Measurements from ENCODE around the gene SRPRB.

The SRPRB gene

GRCh38 chr3:133849346-133849745 is 43.7 kb downstream of the SRPRB start:
- no peak for DNase-seq

DNA sequence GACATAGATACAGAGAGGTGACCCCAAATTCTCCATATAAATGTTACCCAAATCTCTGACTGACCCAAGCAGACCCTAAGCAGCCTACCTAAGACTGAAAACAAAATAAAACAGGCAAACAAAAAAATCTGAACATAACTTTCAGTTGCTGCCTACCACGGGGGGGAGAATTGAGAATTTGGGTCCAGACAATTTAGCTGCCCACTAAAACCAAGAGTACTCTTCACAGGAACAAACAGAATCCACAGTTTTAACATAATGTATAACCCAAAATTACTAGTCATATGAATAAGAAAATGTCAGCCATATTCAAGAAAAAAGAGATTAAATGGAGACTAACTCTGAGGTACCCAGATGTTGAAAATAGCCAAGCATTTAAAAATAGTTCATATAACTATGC is 44.4 kb downstream of the SRPRB start:
- no peak for DNase-seq

GRCh38 chr3:133851266-133851906 is 45.8 kb downstream of the SRPRB start:
- DNase-seq = no peak

GRCh38 chr3:133851931-133852330 is 46.3 kb downstream of the SRPRB start:
- DNase-seq = no peak

- DNase-seq = no peak
Measured at GRCh38 chr3:133853063-133853924, 47.7 kb downstream of the SRPRB start.

GRCh38 chr3:133853925-133854227 is 48.3 kb downstream of the SRPRB start:
- no peak for DNase-seq

DNA sequence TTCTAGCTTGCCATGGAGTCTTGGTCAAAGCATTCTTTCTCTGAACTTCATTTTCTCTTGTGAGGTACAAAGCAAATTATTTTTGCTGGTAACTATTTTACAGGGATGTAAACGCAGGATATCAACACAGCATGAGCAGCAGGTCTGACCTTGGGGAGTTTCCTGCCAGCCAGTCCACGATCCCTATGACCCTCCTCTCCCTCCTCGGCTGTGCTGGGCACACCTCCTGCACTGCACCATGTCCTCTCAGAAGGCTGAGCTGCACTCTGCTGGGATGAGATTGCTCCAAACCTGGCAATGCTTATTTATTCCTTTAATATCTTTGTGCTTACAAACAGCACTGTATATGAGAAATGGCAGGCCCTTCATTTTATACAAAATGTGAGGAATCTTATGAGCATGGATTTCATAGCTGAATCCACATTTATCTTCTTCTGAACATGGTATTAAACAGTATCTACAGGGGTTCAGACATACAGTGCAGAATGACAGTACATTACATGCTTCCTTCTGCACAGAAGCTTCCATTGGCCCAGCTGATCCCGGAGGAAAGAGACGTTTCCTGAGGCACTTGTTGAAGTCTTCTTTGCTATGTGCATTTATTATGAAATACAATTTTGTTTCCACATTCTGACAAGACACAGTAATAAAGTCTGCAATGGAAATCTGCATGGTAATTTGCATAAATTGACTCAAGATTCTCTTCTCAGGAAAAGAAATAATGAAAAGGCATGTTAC is 48.8 kb downstream of the SRPRB start:
- DNase-seq = no peak

DNA sequence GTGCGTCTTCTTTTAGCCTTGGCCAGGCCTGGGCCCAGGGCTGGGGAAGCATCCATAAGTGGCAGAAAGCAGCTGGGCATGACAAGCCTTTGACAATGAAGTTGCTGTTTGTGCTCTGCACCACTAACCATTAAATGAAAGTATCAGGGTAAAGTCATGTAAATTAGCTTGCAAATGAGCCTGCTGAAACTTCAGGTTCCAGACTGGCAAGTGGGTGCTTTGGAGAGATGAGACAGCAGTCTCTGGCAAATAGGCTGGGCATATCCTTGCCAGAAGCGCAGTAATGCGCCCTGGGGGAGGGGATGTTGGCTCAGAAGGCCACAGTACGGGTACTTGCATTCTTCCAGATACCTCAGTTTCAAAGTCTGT is 49.4 kb downstream of the SRPRB start:
- no peak for DNase-seq

DNA sequence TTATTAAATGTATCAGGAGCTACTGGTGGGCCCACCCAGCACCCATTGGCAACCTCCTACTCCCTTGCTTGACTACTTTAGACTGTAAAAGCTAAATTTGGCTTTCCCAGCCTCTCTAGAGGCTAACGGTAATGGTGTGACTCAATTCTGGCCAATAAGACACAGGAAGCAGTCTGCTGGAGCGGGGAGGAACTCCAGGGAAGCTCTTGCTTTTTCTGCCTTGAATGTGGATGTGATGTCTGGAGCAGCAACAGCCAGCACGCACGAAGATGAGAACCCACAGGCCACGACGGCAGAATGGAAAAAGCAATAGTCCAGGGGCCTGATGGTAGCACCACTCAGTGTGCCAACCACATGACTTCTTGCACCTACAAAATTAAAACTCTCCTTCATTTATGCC is 50.2 kb downstream of the SRPRB start:
- no peak for DNase-seq

- DNase-seq = no peak
Measured at GRCh38 chr3:133856316-133856715, 50.7 kb downstream of the SRPRB start.

- no peak for DNase-seq
Measured at GRCh38 chr3:133857767-133858166, 52.2 kb downstream of the SRPRB start.

DNA sequence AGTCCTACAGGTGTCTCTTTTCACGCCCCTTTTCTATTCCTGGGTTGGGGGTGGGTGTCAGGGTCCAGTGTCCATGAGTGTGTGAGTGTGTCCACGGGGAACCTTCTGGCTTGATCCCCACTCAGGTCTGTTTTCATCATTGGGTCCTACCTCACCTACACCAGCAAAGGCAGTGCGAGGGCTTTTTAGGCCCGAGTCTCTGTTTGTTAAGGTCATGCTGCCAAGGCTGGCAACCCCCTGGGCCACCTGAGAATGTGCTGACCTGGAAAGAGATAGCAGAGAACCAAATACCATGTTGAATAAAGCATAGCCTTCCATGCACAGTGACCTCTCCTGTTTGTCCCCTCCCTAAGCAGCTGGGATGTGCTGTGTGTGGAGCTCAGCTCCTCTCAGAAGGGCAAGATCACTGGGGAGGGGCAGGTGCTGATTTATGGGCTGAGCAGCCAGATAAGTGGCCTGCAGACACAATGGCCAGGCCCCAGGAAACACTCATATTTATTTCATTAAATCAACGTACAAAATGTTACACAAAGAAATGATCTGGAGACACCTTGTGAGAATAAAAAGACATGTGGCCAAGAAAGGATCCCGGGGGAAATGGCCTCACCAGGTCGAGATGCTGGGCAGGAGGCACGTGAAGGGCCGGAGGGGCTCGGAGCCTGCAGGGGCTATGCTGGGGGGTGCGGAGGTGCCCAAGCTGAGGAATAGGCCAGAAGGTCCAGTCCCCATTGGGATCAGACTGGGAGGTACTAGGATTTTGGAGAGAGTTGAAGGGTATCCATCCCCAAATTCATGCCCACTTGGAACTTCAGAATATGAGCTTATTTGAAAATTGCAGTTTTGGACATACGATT is 54.0 kb downstream of the SRPRB start:
- DNase-seq = no peak

- DNase-seq = no peak
Measured at GRCh38 chr3:133860519-133860918, 54.9 kb downstream of the SRPRB start.

DNA sequence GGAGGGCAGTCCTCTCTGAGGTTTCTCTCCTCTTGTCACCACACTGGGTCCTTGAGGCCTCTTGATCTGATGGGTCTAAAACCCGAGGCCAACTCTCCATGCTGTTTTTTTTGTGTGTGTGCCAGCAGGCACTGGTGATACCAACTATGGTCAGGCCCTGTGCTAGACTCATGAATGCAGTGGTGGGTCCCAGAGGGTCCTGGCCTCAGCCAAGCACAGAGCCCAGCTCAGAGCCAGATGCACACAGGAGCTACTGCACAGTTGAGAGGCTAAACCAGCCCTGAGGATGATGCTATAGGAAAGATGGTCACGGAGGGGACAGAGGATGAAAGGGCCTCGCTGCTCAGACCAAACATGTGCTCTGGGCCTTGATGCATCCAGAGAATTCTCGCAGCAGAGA is 56.5 kb downstream of the SRPRB start:
- DNase-seq = no peak

DNA sequence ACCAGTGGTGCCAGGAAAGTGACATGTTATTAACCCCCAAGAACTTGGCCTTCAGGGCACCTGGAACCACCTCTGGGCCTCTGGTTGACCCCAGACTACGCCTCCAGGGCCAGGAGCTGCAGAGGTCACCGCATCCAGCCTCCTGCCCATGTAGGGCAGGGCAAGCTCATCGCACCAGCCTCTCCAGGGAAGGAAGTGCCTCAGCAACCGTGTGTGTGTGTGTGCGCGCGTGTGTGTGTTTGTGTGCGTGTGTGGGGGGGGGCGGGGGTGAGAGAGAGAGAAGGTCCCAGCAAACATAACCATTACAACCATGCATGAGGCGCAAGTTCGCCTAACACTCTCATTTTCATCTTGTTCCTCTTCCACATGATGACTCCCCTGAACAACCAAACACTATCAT is 58.3 kb downstream of the SRPRB start:
- no peak for DNase-seq

GRCh38 chr3:133864616-133865015 is 59.0 kb downstream of the SRPRB start:
- DNase-seq = no peak

DNA sequence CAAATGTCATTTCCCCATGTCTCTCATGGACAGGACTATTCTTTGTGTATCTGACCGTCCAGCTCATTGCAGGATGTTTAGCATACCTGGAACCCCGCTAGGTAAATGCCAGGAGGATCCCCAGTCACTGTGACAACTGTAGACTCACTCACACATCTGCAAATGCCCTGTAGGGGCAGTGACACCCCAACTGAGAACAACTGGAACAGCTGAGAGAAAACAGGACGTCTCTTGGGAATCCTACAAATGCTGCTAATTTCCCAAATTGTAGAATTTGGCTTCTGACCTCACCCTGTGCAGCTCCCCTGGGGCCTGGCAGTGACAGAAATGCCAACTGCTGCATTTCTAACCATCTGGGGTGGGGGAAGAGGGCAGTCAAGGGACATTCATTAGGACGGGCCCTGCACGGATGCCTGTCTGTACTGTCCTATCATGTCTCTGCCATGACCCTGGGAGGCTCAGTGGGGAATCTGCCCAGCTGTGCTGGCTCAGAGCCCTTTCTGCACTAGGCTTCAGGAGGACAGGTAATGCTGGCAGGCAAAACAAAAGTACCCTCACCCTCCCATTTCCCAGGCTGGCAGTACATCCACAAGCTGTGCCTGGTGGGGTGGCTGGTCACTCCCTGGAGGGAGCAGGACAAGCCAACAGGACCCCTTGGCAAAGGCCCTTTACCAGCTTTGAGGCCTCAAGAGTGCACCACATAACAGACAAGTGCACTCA is 59.7 kb downstream of the SRPRB start:
- DNase-seq = no peak

DNA sequence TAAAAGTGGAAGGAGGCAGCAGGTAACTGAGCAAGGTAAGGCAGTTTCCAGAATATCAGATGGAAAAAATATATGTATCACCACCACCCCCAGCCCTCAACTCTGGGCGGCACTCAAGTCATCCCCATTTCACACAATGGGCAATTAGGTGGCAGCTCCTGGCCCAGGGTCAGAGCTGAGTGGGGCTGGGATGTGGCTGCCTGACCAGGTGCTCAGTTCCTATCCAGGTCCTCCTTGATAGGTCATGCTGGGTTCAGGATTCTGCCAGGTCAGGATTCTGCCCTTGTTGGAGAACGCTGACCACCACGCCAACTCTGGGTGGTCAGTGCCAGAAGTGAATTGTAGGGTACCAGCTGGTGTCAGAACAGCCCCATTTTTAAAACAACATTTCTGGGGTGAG is 60.5 kb downstream of the SRPRB start:
- no peak for DNase-seq

DNA sequence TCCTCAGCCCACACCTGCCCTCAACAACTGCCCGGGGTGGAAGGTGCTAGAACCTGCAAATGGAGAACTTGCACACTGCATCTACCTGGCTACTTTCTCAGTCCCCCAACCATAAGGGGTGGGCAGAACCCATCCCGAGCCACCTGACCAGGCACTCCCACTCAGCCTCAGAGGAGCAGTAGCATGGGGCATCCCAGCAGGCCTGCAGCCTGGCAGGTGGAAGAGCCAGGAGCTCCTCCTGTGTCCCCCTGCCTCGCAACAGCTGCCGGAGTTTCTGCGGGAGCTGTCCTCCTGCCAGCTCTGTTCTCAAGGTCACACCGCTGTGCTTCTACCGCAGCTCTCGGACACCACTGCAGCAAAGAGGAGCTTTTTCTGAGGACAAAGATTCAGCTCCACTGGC is 62.6 kb downstream of the SRPRB start:
- peak; percentile 50 for DNase-seq

DNA sequence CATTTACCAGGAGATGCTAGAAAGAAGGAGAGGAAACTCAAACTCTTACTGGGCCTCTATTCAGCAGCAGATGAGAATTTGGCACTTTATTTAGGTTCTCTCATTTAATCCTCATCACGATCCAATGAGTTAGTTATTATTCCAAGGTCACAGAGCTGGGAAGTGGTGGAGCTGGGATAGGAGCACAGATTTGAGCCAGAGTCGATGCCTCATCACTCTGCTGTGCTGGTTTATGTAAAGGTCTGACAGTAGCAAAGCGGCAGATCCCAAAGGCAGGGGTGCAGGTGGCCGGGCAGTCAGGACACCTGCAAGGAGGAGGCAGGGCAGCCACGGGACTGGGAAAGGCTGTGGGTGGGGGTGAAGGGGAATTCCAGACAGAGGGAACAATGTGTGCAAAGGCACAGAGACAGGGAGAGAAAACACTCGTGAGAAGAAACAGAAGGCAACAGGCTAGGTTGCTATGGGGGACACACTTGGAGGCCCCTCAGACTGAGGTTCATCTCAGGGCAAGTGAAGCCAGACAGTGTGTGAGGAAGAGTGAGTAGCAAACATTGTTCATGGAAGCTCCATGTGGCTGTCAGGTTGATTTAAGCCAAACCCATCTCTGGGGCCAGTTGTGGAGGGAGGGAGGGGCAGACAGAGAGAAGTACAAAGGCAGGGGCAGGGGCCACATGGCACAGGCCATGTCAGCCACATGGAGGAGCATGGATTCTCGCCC is 63.3 kb downstream of the SRPRB start:
- DNase-seq = peak; percentile 76

GRCh38 chr3:133869586-133869985 is 64.0 kb downstream of the SRPRB start:
- DNase-seq = no peak

DNA sequence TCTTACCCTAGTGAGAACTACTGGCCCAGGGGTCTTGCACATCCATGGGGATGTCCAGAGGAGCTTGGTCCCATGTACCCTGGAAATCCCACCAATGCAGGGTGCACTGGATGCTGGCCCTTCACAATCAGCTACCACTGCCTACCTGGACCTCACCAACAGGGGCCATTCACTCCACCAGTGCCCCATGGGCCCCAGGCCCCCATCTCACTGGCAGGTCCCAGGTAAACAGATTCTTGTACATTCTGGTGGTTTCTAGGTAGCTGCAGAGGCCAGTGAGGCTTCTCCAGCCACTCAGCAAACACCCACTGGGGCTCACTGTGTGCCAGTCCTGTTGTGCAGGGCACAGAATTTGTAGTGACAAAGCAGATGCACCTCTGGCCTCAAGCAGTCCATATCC is 65.2 kb downstream of the SRPRB start:
- DNase-seq = no peak

Data from eye (tissue), 1 donor.